Left ventricle myocardium inferior (tissue), 1 donor: ENCODE results near the gene AQR. TPM values are rescaled to one million over a fixed set of nuclear protein-coding genes. Genes with fewer than 3 reads are reported as not detected.

Experiments used
- DNase-seq: peaks from one replicate; pipeline ENCODE4 v3.0.0-alpha.2; 2020
- H3K27ac ChIP-seq: fragments of 200-600 bp; replicated peaks from 2 replicates; pipeline ENCODE4 v1.8.0; 2021
- H3K27me3 ChIP-seq: fragments of 200-600 bp; 2 replicates; pipeline ENCODE4 v1.8.0; 2021; ENCODE audit warnings: low read depth
- H3K36me3 ChIP-seq: fragments of 200-600 bp; 2 replicates; pipeline ENCODE4 v1.8.0; 2021
- H3K4me1 ChIP-seq: fragments of 200-600 bp; 2 replicates; pipeline ENCODE4 v1.8.0; 2021
- H3K4me3 ChIP-seq: fragments of 200-600 bp; 2 replicates; pipeline ENCODE4 v1.8.0; 2021; ENCODE audit warnings: mild to moderate bottlenecking, moderate library complexity
- H3K9me3 ChIP-seq: fragments of 200-600 bp; replicated peaks from 2 replicates; pipeline ENCODE4 v1.8.0; 2021
- CTCF ChIP-seq: fragments of 200-600 bp; IDR thresholded peaks from 2 replicates; pipeline ENCODE4 v1.8.0; 2021; ENCODE audit warnings: antibody characterized with exemption, mild to moderate bottlenecking, borderline replicate concordance
- intact Hi-C: fragments of 100-400 bp; cut with micrococcal nuclease; formaldehyde crosslinking; loops from one replicate; pipeline ENCODE4 v1.11.0; 2022
- total RNA-seq: library from RNA; stranded (reverse); fragmentation: NEBNext Ultra II Directional; extraction: Animal tissue kit (Norgen Biotek cat#: 25700); gene quantifications from one replicate; pipeline ENCODE4 v1.2.1, GENCODE V29; 2021
- donor health status: DM: no; HTN: yes; CAD: no; lungs with severe emphysema.

Gene AQR
- total RNA-seq, 1 donor from 2014 or later, result 9.8 TPM

GRCh38 chr15:34892963-34893591, 76.5 kb downstream of the AQR start:
- H3K27ac ChIP-seq, result no peak overlapping the region
- no peaks in the 10 kb centered on the region for H3K4me1 ChIP-seq
- H3K4me3 ChIP-seq, result no peak overlapping the region
- peaks cover 96% of the 10 kb centered on the region for H3K36me3 ChIP-seq
- no peak for TF ChIP-seq CTCF
- H3K27me3 ChIP-seq, result no peaks in the 10 kb centered on the region
- peaks cover 11% of the 10 kb centered on the region for H3K9me3 ChIP-seq
- no peak for DNase-seq
- intact Hi-C loops, result no loop called here

GRCh38 chr15:34890424-34890823, 79.1 kb downstream of the AQR start:
- DNase-seq, result no peak
- peaks cover 94% of the 10 kb centered on the region for H3K36me3 ChIP-seq
- intact Hi-C loops, result no loop called here

GRCh38 chr15:34889476-34889875, 80.1 kb downstream of the AQR start:
- no peak overlapping the region for H3K4me3 ChIP-seq
- no peak for DNase-seq
- TF ChIP-seq CTCF, result no peak
- intact Hi-C loops, result no loop called here
- H3K27ac ChIP-seq, result no peak overlapping the region
- peaks cover 95% of the 10 kb centered on the region for H3K36me3 ChIP-seq
- H3K4me1 ChIP-seq, result no peaks in the 10 kb centered on the region
- peaks cover 11% of the 10 kb centered on the region for H3K9me3 ChIP-seq
- H3K27me3 ChIP-seq, result no peaks in the 10 kb centered on the region

More at GRCh38 chr15:34890424-34890823, 79.1 kb downstream of the AQR start:
- Histone ChIP-seq H3K9me3 (peaks cover 11% of the 10 kb centered on the region), H3K27me3 (no peaks in the 10 kb centered on the region), H3K4me3 (no peak overlapping the region), H3K27ac (no peak overlapping the region), H3K4me1 (no peaks in the 10 kb centered on the region)
- TF ChIP-seq CTCF, result no peak

- no peak overlapping the region for H3K4me3 ChIP-seq
- no peaks in the 10 kb centered on the region for H3K27me3 ChIP-seq
- H3K27ac ChIP-seq, result no peak overlapping the region
- intact Hi-C loops, result no loop called here
- H3K4me1 ChIP-seq, result no peaks in the 10 kb centered on the region
- no peak for DNase-seq
- TF ChIP-seq CTCF, result no peak
- no peaks in the 10 kb centered on the region for H3K9me3 ChIP-seq
- peaks cover 95% of the 10 kb centered on the region for H3K36me3 ChIP-seq
Observed at GRCh38 chr15:34886134-34886533, 83.4 kb downstream of the AQR start.

- intact Hi-C loops, result no loop called here
- H3K27ac ChIP-seq, result no peak overlapping the region
- H3K36me3 ChIP-seq, result peaks cover 92% of the 10 kb centered on the region
Observed at GRCh38 chr15:34883633-34884032, 85.9 kb downstream of the AQR start.

More at GRCh38 chr15:34883633-34884032, 85.9 kb downstream of the AQR start:
- no peak for TF ChIP-seq CTCF
- H3K9me3 ChIP-seq, result no peaks in the 10 kb centered on the region
- H3K4me1 ChIP-seq, result no peaks in the 10 kb centered on the region
- H3K4me3 ChIP-seq, result no peak overlapping the region
- no peaks in the 10 kb centered on the region for H3K27me3 ChIP-seq
- DNase-seq, result no peak
